Lower lobe of right lung (tissue), 2 donors: ENCODE measurements around the gene SPAG16. TPM values are rescaled to one million over a fixed set of nuclear protein-coding genes. Genes with fewer than 3 reads are reported as not detected.

Experiments
- ATAC-seq, 2 donors: fragments of 200-7000 bp; cut with Tn5 transposase; one replicate each; pipeline ENCODE4 v1.9.1; 2020 to 2022; ENCODE audit warnings: mild to moderate bottlenecking in 2 of 2, moderate library complexity in 2 of 2
- DNase-seq: peaks from one replicate; pipeline ENCODE4 v3.0.0-alpha.2; 2020
- H3K27ac ChIP-seq: fragments of 200-600 bp; one replicate; pipeline ENCODE4 v1.8.0; 2022
- H3K27me3 ChIP-seq: fragments of 200-600 bp; one replicate; pipeline ENCODE4 v1.8.0; 2022; ENCODE audit warnings: low read depth
- H3K36me3 ChIP-seq: fragments of 200-600 bp; one replicate; pipeline ENCODE4 v1.8.0; 2022; ENCODE audit warnings: mild to moderate bottlenecking
- H3K4me1 ChIP-seq: fragments of 200-600 bp; one replicate; pipeline ENCODE4 v1.8.0; 2022
- H3K4me3 ChIP-seq: fragments of 200-600 bp; one replicate; pipeline ENCODE4 v1.8.0; 2022; ENCODE audit warnings: mild to moderate bottlenecking
- H3K9me3 ChIP-seq: fragments of 200-600 bp; one replicate; pipeline ENCODE4 v1.8.0; 2022
- CTCF ChIP-seq: fragments of 200-600 bp; IDR thresholded peaks from one replicate; pipeline ENCODE4 v1.8.0; 2022; ENCODE audit warnings: antibody characterized with exemption, mild to moderate bottlenecking
- intact Hi-C: fragments of 100-400 bp; cut with DNase I; formaldehyde crosslinking; loops from one replicate; pipeline ENCODE4 v1.11.0; 2022
- total RNA-seq: library from RNA; stranded (reverse); fragmentation: NEBNext Ultra II Directional; extraction: Animal tissue kit (Norgen Biotek cat#: 25700); gene quantifications from one replicate; pipeline ENCODE4 v1.2.1, GENCODE V29; 2021
- donor health status: DM: no; HTN: yes; CAD: no; lungs with severe emphysema.

Gene SPAG16
- total RNA-seq, 1 donor from 2014 or later, result 16.7 TPM

GRCh38 chr2:213559053-213559452 lies 274.8 kb downstream of the SPAG16 start:
- no peaks in the 10 kb centered on the region for H3K9me3 ChIP-seq
- H3K4me1 ChIP-seq, result no peaks in the 10 kb centered on the region
- no peak overlapping the region for H3K27ac ChIP-seq
- no peaks in the 10 kb centered on the region for H3K36me3 ChIP-seq
- ATAC-seq (no peak), DNase-seq (no peak)
- TF ChIP-seq CTCF, result no peak
- intact Hi-C loops, result no loop called here
- H3K27me3 ChIP-seq, result no peaks in the 10 kb centered on the region
- H3K4me3 ChIP-seq, result no peak overlapping the region

- DNase-seq, result no peak
- no peak overlapping the region for H3K27ac ChIP-seq
- no peaks in the 10 kb centered on the region for H3K9me3 ChIP-seq
- no peak for ATAC-seq
- H3K27me3 ChIP-seq, result no peaks in the 10 kb centered on the region
- H3K36me3 ChIP-seq, result no peaks in the 10 kb centered on the region
- TF ChIP-seq CTCF, result no peak
- intact Hi-C loops, result no loop called here
- no peak overlapping the region for H3K4me3 ChIP-seq
- no peaks in the 10 kb centered on the region for H3K4me1 ChIP-seq
Measured at GRCh38 chr2:213561759-213562158, 277.5 kb downstream of the SPAG16 start.

- intact Hi-C loops, result no loop called here
- Histone ChIP-seq H3K4me3 (no peak overlapping the region), H3K27me3 (no peaks in the 10 kb centered on the region), H3K9me3 (no peaks in the 10 kb centered on the region), H3K36me3 (no peaks in the 10 kb centered on the region), H3K27ac (no peak overlapping the region), H3K4me1 (no peaks in the 10 kb centered on the region)
- no peak for DNase-seq
- no peak for ATAC-seq
- no peak for TF ChIP-seq CTCF
Measured at GRCh38 chr2:213562539-213563180, 278.4 kb downstream of the SPAG16 start.

GRCh38 chr2:213566846-213567245 lies 282.6 kb downstream of the SPAG16 start:
- intact Hi-C loops, result no loop called here
- ATAC-seq (no peak), DNase-seq (no peak)
- no peak overlapping the region for H3K4me3 ChIP-seq
- no peaks in the 10 kb centered on the region for H3K27me3 ChIP-seq
- no peak for TF ChIP-seq CTCF
- H3K36me3 ChIP-seq, result no peaks in the 10 kb centered on the region
- H3K27ac ChIP-seq, result no peak overlapping the region
- no peaks in the 10 kb centered on the region for H3K4me1 ChIP-seq
- H3K9me3 ChIP-seq, result no peaks in the 10 kb centered on the region

GRCh38 chr2:213609570-213610170 lies 325.4 kb downstream of the SPAG16 start:
- Histone ChIP-seq H3K9me3 (no peaks in the 10 kb centered on the region), H3K4me3 (no peak overlapping the region), H3K4me1 (no peaks in the 10 kb centered on the region), H3K36me3 (no peaks in the 10 kb centered on the region), H3K27me3 (no peaks in the 10 kb centered on the region), H3K27ac (no peak overlapping the region)
- intact Hi-C loops, result no loop called here
- DNase-seq (no peak), ATAC-seq (no peak)
- TF ChIP-seq CTCF, result no peak
